Effector memory CD8-positive, alpha-beta T cell (primary cell): ENCODE data around the gene GPC6.

Experiments used
- ATAC-seq: fragments of 150-1000 bp; cut with Tn5 transposase; replicated peaks from 2 replicates; pipeline ENCODE4 v1.10.0; 2021; ENCODE audit warnings: mild to moderate bottlenecking, moderate library complexity
- DNase-seq, 3 experiments: peaks; one replicate each; pipeline ENCODE4 v3.0.0; 2021
- H3K27ac Mint-ChIP-seq, 2 donors: one replicate each; pipeline ENCODE4 v1.8.0; 2022; ENCODE audit warnings: mild to moderate bottlenecking in 2 of 2, mixed read lengths in 2 of 2, moderate library complexity in 2 of 2
- H3K27me3 Mint-ChIP-seq, 2 donors: one replicate each; pipeline ENCODE4 v1.8.0; 2022; ENCODE audit warnings: mixed read lengths in 2 of 2
- H3K36me3 Mint-ChIP-seq: one replicate; pipeline ENCODE4 v1.8.0; 2022; ENCODE audit warnings: mild to moderate bottlenecking, moderate library complexity, mixed read lengths; ENCODE audit not compliant: insufficient read depth
- H3K4me1 Mint-ChIP-seq, 2 donors: one replicate each; pipeline ENCODE4 v1.8.0; 2022; ENCODE audit warnings: low read depth in 2 of 2, mixed read lengths in 2 of 2
- H3K4me3 Mint-ChIP-seq, 2 donors: one replicate each; pipeline ENCODE4 v1.8.0; 2022; ENCODE audit warnings: mild to moderate bottlenecking in 2 of 2, mixed read lengths in 2 of 2, moderate library complexity in 2 of 2
- H3K9me3 Mint-ChIP-seq, 2 donors: one replicate each; pipeline ENCODE4 v1.8.0; 2022; ENCODE audit warnings: mixed read lengths in 2 of 2

The GPC6 gene

DNA sequence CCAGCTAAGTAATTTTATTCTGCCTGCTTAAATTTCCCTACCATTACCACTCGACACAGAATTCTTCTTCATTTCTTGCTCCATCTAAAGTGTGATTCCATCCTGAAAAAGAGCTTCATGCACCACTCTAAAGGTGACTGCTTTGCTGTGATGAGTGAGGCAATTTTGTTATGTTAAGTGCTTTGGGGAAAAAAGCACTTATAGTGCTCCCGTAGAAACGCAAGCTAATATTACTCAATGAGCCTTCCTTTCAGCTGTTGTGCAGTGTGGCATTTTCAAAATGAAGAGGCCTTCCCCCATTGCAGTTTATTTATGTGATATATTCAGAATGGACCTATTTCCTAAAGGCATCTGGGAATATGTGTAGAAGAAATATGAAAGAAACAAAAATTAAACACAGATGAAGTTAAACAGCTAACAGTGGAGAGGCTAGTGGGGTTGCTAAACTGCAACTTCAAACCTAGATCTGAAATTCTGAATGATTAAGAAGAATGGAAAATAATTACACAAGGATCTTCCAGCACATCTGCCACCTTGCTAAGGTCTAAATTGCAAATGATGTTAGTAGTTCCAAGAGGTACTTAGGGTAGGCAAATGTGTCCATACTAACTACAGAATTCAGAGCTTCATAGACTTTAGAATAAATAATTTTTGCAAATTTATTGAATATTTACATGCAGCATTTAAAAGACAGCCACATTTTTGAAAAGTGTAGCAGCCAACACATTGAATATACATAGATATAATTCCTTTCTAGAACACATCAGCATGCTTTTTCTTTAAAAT lies 1041.2 kb downstream of the GPC6 start:
- Mint-ChIP-seq H3K27me3 (peaks cover under 1 to 9% of the 10 kb centered on the region in 2 donors), H3K27ac (no peak overlapping the region), H3K4me3 (no peak overlapping the region), H3K4me1 (peaks cover 0 to 3% of the 10 kb centered on the region in 2 donors), H3K36me3 (no peaks in the 10 kb centered on the region), H3K9me3 (no peaks in the 10 kb centered on the region)
- ATAC-seq (no peak), DNase-seq (no peak)

DNA sequence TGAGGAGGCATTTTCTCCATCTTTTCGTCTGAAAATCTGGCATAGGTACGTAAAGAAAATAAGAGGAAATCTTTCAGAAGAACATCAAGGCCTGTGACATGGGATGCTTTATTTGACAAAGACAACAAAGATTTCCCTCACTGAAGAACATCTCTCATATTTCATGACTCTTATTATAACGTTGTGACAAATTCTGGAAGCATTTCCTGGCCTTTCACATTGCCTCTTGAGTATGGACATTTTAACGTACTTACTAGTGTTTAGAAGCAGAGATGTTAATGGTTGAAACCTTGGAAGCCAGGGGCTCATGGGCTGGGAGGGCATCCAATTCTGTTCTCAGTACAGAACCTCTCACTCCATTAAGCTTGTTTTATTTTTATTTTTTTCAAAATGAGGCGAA lies 1042.1 kb downstream of the GPC6 start:
- H3K27ac Mint-ChIP-seq, result no peak overlapping the region
- no peaks in the 10 kb centered on the region for H3K9me3 Mint-ChIP-seq
- peaks cover 7 to 15% of the 10 kb centered on the region in 2 donors for H3K27me3 Mint-ChIP-seq
- ATAC-seq (no peak), DNase-seq (no peak)
- H3K4me3 Mint-ChIP-seq, result no peak overlapping the region
- peaks cover 0 to 3% of the 10 kb centered on the region in 2 donors for H3K4me1 Mint-ChIP-seq
- H3K36me3 Mint-ChIP-seq, result no peaks in the 10 kb centered on the region

DNA sequence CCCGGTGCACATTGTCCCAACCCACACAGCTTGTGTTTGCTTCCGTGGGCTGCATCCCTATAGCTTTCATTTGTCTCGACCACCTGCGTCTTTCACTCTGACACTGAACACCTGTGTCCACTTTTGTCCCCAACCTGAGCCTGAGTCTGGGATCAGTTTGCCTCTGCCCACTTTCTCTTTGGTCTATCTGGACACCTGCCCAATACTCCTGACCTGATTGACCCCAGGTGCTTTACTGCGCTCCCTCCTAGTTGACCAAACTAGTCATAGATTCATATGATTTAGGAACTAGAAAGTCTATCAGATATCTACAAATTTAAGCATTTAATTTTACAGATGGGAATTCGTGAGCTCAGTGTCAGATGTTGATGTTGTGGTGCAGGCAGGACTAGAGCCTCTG lies 1043.0 kb downstream of the GPC6 start:
- DNase-seq (no peak), ATAC-seq (no peak)
- Mint-ChIP-seq H3K9me3 (no peaks in the 10 kb centered on the region), H3K27ac (no peak overlapping the region), H3K4me3 (no peak overlapping the region), H3K4me1 (peaks cover 0 to 3% of the 10 kb centered on the region in 2 donors), H3K36me3 (no peaks in the 10 kb centered on the region), H3K27me3 (peaks cover 7 to 15% of the 10 kb centered on the region in 2 donors)

DNA sequence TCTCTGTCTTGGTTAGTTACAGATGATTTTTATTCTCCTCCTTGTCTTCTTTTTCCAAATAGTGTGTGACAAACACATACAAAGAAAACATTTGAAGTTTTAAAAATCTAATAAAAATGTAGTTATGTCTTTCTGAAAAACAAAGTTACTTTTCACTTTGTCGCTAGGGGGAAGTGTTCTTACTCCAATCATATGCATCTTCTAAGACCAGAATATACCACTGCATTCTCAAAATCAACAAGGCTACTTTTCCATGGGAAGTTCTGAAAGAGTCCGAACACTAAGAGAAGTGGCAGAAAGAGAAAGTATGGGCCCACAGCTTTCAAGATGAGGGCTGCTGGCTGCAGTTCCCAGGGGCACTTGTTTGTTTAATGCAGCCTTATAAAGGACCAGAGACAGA lies 1043.9 kb downstream of the GPC6 start:
- Mint-ChIP-seq H3K9me3 (no peaks in the 10 kb centered on the region), H3K4me1 (peaks cover 0 to 3% of the 10 kb centered on the region in 2 donors), H3K36me3 (no peaks in the 10 kb centered on the region), H3K27ac (no peak overlapping the region), H3K27me3 (peaks cover 7 to 15% of the 10 kb centered on the region in 2 donors), H3K4me3 (no peak overlapping the region)
- no peak for ATAC-seq
- no peak for DNase-seq

DNA sequence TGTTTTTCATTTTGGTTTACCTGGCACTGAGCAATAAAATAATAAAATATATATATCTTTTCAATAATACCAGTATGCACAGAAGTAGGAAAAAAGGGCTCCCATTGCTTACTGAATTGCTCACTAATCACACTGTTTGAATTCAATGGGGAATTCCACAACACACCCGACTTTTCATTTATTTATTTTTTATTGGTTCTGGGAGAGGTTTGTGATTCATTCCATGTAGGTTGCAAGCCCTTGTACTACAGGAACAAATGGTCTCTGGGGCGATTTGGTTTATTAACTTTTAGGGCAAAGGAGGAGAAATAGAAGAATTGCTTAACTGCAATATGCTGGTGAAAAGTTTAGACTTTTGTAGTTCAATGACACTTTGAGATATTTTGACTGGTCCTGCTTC lies 1045.4 kb downstream of the GPC6 start:
- ATAC-seq (no peak), DNase-seq (no peak)
- H3K36me3 Mint-ChIP-seq, result no peaks in the 10 kb centered on the region
- no peak overlapping the region for H3K4me3 Mint-ChIP-seq
- no peak overlapping the region for H3K27ac Mint-ChIP-seq
- H3K9me3 Mint-ChIP-seq, result no peaks in the 10 kb centered on the region
- peaks cover 0 to 3% of the 10 kb centered on the region in 2 donors for H3K4me1 Mint-ChIP-seq
- H3K27me3 Mint-ChIP-seq, result peaks cover 7 to 15% of the 10 kb centered on the region in 2 donors

DNA sequence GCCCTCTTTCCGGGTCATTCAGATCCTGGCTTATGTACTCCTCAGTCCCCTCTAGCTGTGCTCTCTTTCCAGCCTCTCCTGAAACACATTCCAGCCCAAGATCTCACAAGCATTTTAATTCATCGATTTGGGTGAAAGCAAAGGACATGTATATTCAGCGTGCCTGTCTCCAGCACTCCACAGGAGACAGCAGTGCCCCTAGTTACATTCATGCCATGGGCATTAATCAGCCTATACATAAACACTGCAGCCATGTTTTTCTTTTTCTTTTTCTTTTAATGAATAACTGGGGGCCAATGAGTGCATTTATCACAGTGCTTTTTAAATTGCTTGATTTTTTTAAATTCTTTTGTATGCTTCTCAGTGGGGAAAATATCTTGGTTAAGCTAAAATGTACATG lies 1053.7 kb downstream of the GPC6 start:
- H3K4me1 Mint-ChIP-seq, result peaks cover 0 to 4% of the 10 kb centered on the region in 2 donors
- no peak overlapping the region for H3K27ac Mint-ChIP-seq
- H3K36me3 Mint-ChIP-seq, result no peaks in the 10 kb centered on the region
- H3K9me3 Mint-ChIP-seq, result no peaks in the 10 kb centered on the region
- peaks cover 22 to 29% of the 10 kb centered on the region in 2 donors for H3K27me3 Mint-ChIP-seq
- H3K4me3 Mint-ChIP-seq, result no peak overlapping the region
- DNase-seq (no peak), ATAC-seq (no peak)

DNA sequence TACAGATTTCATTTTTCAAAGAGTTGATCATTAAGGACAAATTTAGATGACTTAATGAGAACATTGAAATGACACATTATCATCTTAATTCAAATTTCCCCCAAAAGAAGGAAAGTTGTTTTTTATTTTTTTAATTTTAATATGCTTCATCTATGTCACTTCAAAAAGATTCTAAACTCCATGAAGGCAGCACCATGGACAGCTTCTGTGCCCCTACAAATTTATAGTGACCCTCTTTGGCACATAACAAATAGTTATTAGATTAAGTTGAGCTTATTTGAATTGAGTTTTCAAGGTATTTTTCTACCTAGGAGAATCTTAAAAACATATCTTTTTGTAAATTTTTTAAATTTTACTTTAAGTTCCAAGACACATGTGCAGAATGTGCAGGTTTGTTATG lies 1054.2 kb downstream of the GPC6 start:
- no peak for ATAC-seq
- Mint-ChIP-seq H3K27me3 (peaks cover 22 to 29% of the 10 kb centered on the region in 2 donors), H3K4me1 (peaks cover 0 to 4% of the 10 kb centered on the region in 2 donors), H3K4me3 (no peak overlapping the region), H3K27ac (no peak overlapping the region), H3K9me3 (no peaks in the 10 kb centered on the region), H3K36me3 (no peaks in the 10 kb centered on the region)
- no peak for DNase-seq

DNA sequence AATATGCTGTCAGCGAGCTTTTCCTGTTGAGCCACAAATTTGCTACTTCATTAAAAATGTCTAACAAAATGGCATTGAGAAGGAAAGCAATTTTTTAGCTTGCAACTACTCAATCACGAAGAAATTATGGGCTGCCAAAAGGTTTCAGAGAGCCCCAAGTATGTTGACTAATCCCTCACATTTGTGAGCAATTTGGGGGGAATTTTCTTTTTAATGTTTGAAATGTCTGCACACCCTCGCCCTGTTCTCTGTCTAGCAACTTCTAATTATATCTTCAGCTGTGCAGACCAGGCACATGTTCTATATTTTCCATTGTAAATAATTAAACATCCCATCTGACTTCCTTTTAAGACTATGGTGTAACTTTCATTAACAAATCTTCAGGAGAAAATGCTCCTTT lies 1060.0 kb downstream of the GPC6 start:
- H3K9me3 Mint-ChIP-seq, result no peaks in the 10 kb centered on the region

DNA sequence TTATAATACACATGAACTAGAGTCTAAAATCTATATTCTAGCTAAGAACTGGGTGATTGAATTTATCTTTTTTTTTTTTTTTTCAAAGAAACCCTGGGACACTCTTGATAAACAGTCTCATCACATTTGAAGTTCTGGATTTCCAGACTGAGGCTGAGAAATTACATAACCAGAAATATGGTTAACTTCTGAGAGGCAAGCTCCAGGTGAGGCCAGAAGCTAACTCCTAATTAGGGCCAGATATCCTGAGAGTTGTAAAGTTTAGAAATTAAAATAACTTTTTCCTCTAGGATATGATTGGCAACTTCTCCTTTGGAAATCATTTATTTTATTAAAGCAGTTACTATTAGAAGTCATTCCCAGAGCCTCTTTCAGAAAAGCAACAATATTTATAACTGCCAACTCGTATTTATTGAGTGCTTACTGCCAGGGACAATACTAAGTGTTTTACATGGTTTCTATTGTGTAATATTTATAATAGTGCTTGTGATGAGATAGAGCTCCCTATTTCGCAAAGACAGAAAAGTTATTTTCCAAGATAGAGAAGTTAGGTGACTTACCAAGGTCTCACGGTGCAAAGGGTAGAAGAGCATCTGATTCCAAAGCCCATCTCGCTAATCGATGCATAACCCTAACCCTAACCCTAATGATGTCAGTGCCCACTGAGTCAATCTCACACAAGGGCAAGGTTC lies 1065.2 kb downstream of the GPC6 start:
- no peaks in the 10 kb centered on the region for H3K9me3 Mint-ChIP-seq
- no peaks in the 10 kb centered on the region for H3K4me1 Mint-ChIP-seq
- H3K36me3 Mint-ChIP-seq, result no peaks in the 10 kb centered on the region
- no peak for DNase-seq
- no peak overlapping the region for H3K4me3 Mint-ChIP-seq
- no peak overlapping the region for H3K27ac Mint-ChIP-seq
- peaks cover 0 to 9% of the 10 kb centered on the region in 2 donors for H3K27me3 Mint-ChIP-seq
- ATAC-seq, result no peak

More for the DNA sequence above, 1060.0 kb downstream of the GPC6 start:
- H3K36me3 Mint-ChIP-seq, result no peaks in the 10 kb centered on the region
- no peak overlapping the region for H3K4me3 Mint-ChIP-seq
- no peaks in the 10 kb centered on the region for H3K4me1 Mint-ChIP-seq
- peaks cover 4 to 16% of the 10 kb centered on the region in 2 donors for H3K27me3 Mint-ChIP-seq
- no peak overlapping the region for H3K27ac Mint-ChIP-seq
- no peak for ATAC-seq
- DNase-seq, result no peak

DNA sequence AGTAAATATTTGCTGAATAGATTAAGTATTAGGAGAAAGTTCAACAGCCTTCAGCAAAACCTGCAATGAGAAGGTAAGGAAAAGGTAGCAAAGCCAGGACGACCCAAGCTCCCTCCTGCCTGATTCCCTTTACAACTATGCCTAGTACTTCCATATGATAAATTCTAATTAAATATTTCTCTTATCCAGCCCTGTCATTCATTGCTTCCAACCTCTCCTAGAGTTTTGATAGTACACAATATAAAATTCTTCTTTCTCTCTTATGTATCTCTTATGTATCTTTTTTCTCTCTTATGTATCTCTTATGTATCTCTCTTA lies 1065.7 kb downstream of the GPC6 start:
- Mint-ChIP-seq H3K36me3 (no peaks in the 10 kb centered on the region), H3K4me1 (no peaks in the 10 kb centered on the region), H3K27ac (no peak overlapping the region), H3K27me3 (peaks cover 0 to 9% of the 10 kb centered on the region in 2 donors), H3K9me3 (no peaks in the 10 kb centered on the region), H3K4me3 (no peak overlapping the region)
- DNase-seq, result no peak
- no peak for ATAC-seq

DNA sequence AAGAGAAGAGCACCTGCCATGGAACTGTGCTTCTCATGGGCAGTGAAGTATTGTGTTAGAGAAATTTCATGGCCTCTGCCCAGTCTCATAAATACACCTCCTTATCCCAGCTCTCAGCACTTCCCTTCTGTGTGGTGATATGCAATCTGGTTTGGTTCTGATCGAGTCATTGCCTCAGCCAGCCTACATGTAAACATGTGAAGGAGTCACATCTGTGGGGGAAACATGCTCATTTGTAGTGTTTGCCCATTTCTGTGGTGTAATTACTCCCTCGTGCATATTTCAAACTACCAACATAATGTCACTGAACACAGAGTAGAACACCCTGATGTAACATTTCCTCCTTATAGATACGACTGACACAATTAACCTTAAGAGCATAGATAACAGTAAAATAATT lies 1069.9 kb downstream of the GPC6 start:
- ATAC-seq (no peak), DNase-seq (no peak)
- no peaks in the 10 kb centered on the region for H3K9me3 Mint-ChIP-seq
- no peak overlapping the region for H3K4me3 Mint-ChIP-seq
- H3K27me3 Mint-ChIP-seq, result no peaks in the 10 kb centered on the region
- no peak overlapping the region for H3K27ac Mint-ChIP-seq
- H3K4me1 Mint-ChIP-seq, result no peaks in the 10 kb centered on the region
- no peaks in the 10 kb centered on the region for H3K36me3 Mint-ChIP-seq

DNA sequence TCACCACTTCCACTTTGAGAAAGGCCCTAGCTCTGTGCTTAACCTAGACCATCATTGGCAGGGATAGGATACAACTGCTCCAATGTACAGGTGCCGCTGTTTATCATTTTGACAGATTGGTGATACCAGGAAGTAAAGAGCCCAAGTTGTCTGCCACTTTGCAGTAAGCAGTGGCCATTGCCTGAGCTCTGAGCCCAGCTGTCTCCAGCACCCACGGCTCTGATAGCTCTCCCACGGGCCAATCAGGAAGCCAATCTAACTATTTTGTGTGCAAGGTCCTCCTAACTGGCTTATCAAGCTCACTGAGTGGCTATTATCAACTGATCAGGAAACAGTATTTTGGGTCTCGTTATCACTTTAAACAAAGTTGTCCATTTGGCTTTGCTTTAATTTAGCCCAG lies 1071.7 kb downstream of the GPC6 start:
- Mint-ChIP-seq H3K36me3 (no peaks in the 10 kb centered on the region), H3K27me3 (no peaks in the 10 kb centered on the region), H3K9me3 (no peaks in the 10 kb centered on the region), H3K4me3 (no peak overlapping the region), H3K27ac (no peak overlapping the region), H3K4me1 (no peaks in the 10 kb centered on the region)
- DNase-seq (no peak), ATAC-seq (no peak)

DNA sequence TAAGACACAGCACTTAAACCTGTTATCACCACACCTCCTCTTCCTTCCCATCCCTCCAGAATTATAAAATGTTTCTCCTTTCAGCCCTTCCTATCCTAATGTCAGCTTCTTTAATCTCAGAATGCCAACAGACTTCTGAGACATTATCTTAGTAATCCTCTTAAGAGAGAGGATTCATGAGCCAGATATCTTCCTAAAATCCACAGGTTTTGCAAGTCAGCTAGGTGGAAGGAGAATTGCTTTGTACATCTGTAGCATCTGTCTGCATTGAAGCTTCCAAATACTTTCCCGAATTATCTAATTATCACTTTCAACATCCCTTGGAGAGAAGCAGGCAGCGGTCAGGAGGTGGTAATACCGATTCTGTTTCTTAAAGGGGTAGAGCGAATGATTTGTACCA lies 1073.8 kb downstream of the GPC6 start:
- Mint-ChIP-seq H3K27ac (no peak overlapping the region), H3K27me3 (no peaks in the 10 kb centered on the region)
- ATAC-seq, result no peak

DNA sequence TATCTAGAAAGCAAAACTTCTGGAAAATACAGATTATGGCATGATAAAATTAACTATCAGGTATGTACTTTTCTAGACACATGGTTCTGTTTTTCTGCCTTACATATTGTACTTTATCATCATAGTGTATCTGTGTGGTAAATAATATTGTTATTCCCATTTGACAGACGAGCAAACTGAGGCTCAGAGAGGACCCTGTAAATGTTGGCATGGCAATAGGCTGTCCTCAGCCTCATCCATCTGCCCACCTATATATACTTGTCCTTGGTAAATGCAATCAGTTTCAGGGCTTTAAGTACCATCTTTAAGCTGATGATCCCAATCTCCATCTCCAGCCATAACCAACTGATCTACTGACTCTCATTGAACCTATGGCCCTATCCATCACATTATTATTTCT lies 1074.9 kb downstream of the GPC6 start:
- Mint-ChIP-seq H3K27me3 (no peaks in the 10 kb centered on the region), H3K4me3 (no peak overlapping the region), H3K27ac (no peak overlapping the region), H3K4me1 (peaks cover 0 to 2% of the 10 kb centered on the region in 2 donors), H3K36me3 (no peaks in the 10 kb centered on the region), H3K9me3 (no peaks in the 10 kb centered on the region)
- no peak for DNase-seq
- ATAC-seq, result no peak

More for the DNA sequence above, 1073.8 kb downstream of the GPC6 start:
- DNase-seq, result no peak
- peaks cover 0 to 2% of the 10 kb centered on the region in 2 donors for H3K4me1 Mint-ChIP-seq
- H3K4me3 Mint-ChIP-seq, result no peak overlapping the region
- H3K9me3 Mint-ChIP-seq, result no peaks in the 10 kb centered on the region
- no peaks in the 10 kb centered on the region for H3K36me3 Mint-ChIP-seq
